ENCODE results near the gene TACC2.
"Not testable (repeated sequence)": the region's sequence is repeated elsewhere in the genome, so short reads cannot be mapped to it uniquely, and the experiment has no call there.

The TACC2 gene

GRCh38 chr10:122096181-122096580 lies 107.2 kb downstream of the TACC2 start:
- DNase-seq, result not testable (repeated sequence)

DNA sequence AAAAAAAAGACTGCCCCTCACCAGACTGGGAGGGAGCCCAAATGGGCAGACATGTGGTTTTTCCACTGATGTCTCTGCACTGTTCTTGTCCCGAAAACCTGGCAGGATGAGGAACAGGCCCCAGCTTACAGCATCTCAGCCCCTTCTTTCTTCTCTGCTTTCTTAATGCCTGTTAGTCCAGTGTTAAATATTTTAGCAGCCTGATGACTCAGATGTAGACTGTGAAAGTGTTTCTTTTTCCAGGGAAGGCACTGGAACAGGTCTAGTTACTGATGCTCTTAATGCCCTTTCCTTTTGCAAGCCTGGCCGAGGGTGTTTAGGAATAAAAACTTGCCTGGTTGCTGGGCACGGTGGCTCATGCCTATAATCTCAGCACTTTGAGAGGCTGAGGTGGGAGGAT lies 107.7 kb downstream of the TACC2 start:
- no peak for DNase-seq

GRCh38 chr10:122097935-122098334 lies 109.0 kb downstream of the TACC2 start:
- DNase-seq, result no peak

- DNase-seq, result no peak
These were observed 110.0 kb downstream of the TACC2 start for GRCh38 chr10:122098924-122099323.

- no peak for DNase-seq
These were observed 110.6 kb downstream of the TACC2 start for GRCh38 chr10:122099562-122099961.

DNA sequence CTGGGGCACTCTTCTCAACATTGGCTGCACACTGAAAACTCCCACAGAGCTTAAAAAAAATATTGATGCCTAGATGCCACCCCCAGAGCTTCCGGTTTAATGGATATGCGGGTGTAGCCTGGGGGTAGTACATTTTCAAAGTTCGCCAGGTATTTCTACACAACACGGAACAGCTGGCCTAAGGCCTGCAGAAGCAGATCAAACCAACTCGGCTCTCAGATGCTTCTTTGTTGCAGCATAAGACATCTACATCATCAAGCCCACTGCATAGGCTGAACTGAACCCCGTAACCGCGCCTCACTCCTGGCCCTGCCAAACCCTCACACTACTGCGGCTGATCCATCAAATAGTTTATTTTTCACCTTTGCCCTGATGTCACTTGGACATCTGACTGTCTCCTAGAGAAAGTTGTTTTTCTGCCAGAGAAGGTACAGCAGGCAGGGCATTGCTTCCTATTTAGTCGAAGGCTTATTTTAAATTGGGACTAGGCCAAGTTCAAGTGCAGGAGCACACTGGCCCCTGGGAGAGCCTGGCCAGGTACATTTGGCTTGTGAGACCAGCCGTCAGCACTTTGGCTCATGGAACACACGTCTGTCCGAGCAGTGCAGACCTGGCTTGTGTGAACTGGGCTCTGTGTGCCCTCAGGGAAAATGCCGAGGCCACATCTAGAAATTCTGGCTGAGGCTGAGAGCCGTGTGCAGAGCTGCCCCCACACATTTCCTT lies 113.3 kb downstream of the TACC2 start:
- no peak for DNase-seq

DNA sequence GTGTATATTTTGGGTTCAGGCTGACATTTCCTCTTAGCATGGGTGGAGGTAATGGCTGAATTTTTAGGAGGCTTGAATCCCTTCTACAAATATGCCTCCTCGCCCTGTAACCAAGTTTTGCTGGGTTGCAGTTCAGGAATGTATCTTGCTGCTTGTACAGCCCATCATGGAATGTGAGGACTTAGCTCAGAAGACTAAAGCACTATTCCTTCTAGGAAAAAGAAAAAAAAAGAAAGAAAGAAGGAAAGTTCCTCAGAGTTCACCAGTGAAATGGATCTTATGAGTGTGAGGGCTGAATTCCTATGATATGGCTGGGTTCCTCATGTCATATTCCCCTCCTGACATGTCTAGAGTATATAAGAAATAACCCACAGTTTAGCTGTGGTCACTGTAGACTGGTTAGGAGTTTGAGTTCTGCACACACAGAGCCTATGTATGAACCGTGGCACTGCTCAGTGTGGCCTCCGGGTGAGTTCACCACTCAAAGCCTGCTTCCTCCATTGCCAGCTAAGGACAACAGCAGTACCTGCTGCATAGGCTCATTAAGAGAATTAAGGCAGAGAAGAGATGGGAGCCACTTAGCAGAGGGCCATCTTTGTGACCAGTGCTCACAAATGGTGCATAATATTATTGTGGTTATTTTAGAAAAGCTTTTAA lies 114.0 kb downstream of the TACC2 start:
- DNase-seq, result no peak

- DNase-seq, result no peak
These were observed 114.6 kb downstream of the TACC2 start for GRCh38 chr10:122103592-122103991.

GRCh38 chr10:122108786-122109185 lies 119.8 kb downstream of the TACC2 start:
- DNase-seq, result not testable (repeated sequence)

GRCh38 chr10:122112021-122112616 lies 123.2 kb downstream of the TACC2 start:
- DNase-seq, result no peak

DNA sequence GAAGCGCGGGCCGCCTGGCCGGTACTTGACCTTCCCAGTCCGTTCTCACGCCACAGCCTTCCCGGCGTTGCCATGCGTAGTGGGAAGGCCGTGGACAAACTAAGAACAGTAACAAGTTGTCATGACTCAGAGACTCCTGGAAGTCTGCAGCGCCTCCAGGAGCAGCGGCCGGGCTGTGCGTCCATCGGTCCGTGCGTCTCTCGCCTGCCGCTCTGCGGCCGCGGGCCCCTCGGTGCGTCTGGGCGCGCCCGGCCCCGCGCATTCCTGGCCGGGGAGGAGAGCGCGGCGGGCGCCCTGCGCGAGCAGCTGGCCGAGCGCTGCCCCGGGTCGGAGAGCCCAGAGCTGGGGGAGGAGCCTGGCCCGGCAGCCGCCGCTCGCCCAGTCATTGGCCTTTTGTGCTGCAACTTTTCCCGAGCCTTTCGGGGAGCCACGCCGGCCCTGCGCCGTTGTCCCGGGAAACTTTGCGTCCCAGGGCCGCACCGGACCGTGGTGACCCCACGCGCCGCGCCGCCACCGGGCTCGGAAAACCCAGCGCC lies 123.7 kb downstream of the TACC2 start:
- DNase-seq, result no peak

DNA sequence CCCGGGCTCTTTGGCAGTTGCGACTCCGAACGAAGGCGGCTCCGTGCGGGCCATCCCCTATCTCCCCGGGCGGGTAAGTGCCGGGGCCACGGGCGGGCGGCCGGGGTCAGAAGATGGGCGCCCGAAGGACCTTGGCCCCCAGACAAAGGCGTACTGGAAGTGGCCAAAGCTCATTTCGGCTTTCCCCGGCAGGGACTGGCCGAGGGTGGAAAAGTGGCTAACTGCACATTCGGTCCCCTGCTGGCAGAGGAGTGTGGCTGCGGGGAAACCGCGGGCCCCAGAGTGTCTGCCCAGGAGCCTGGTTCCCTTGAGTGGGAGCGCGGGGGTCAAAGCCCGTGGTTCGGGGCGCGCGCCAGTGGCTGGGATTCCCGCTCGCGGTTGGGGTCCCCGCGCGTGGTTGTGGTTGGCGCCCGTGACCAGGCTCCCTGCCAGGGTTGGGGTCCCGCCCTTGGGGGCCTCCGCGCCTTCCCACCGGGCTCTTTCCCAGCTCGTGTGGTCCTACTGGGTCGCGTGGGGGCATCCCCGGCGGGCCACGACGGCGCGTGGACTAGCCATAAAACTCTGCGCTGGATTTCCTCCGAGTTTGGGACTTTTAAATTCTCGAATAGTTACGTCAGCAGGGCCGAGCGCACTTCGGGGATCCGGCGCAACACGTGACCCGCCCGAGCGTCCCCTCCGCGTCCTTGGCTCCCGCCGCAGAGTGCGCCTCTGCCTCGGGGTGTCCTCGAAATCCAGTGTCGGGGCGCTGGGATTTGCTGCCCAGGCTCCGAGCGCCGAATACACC lies 124.4 kb downstream of the TACC2 start:
- DNase-seq, result no peak

DNA sequence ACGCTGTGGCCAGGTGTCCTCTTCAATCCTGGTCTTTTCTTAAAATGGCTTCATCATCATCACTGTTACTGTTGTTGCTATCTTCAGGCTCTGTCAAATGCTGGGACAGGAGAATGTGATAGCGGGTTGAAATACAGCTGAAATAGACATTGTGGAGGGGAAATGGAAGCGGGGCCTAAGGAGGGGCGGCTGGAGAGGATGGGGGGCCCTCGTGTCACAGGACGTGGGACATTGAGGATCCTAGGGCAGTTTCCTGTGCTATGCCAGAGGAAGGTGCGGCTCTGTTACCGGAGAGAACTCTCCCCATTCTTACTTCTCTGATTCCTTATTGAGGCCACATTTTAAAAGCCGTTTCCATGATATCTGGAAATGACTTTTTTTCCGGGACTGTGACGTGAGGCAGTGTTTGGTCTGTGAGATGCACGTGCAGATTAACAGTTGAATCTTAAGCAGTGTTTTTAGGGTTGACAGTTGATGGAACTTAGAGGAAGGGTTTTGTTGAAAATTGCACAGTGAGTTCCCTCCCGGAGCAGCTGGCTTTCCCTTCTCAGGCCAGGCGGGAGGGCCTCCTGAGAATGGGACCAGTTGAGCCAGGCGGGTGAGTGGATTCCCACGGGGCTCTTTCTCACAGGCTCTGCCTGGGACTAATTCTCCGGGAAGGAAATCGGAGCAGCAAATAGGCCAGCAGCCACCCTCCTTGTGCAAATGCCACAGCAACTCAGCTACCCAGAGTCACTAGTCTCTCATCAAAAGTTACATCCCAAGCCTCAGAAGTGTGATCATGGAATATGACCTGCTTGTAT lies 125.2 kb downstream of the TACC2 start:
- DNase-seq, result no peak

DNA sequence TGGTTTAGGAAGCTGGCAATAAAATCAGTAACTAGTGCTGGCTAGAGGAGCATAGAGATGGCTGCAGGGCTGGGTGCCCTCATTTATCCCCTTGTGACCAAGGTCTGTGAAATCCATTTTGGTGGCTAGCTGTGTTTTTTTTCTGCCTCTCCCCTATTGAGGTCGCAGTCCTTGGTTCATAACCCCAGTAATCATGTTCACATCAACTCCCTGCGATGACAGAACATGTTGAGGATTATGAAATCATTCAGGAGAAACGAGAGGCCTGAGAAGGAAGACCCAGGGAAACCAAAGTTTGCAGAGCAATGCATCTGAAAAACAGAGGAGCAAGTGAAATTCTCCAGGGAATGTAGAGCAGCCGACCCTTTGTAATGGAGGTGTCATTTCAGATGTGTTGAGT lies 126.9 kb downstream of the TACC2 start:
- DNase-seq, result no peak

- DNase-seq, result no peak
These were observed 127.4 kb downstream of the TACC2 start for GRCh38 chr10:122116331-122116730.

DNA sequence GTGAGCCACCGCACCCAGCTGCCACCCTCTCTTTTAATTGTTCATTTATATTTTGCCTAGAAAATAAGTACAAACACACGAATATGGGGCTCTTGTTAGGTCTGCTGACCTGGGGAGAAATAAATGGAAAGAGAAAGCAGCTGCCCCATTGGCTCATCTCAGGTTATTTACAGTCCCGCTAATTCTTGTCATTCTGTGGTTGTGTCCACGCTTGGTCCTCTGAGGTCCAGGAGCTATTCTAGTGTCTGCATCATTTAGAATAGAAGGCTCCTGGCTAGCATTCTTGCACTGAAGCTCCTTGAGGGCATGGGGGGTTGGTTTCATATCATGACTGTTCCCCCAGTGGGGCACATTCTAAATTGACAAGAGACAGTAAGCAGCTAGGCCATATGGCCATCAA lies 128.5 kb downstream of the TACC2 start:
- no peak for DNase-seq

DNA sequence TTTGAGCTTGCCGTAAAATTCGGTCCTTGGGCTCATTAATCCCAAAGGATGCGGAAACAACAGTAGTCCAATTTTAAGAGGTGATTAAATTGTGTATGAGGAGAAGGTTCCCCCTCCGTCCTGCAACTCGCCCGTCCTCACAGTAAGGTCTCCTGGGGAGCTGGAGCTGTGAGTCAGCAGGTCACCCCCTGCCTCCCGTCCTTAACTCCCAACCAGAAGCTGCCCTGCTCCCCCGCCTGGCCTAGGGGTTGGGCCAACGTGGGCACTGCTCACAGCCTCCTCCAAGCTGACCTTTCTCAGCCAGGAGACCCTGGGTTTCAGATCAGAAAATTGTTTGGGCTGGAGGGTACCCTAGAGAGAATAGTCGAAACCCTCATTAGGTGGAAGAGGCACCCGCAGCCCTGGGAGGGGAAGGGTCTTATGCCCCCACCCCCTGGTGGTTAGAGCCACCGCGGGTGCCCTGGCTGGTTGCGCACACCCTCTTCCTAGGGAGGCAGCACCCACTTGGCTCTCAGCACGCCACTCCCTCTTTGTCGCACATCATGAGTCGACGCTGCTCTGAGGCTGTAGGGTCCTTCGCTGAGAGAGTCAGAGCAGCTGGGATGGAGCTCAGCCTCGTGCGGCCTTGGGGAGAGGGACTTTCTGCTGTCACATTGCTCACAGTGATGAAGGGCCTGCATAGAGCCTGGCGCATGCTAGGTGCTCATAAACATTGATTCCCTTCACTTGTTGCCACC lies 131.2 kb downstream of the TACC2 start:
- no peak for DNase-seq

DNA sequence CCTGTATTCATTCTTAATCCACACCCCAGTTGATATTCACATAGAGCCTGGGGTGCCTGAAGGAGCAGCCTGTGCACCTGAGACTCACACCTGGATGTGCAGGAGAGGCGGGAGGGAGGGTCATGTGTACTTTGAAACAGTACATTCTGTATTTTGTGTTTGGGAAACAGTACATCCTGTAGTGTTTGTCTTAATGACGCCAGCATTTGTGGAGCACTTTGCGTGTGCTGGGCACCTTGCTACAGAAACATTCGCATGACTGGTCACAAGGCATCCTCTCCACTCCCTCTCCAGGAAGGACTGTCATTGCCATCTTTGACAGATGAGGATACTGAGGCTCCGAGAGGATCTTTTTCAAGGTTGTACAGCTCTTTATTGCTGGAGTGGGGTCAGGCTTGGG lies 132.1 kb downstream of the TACC2 start:
- DNase-seq, result no peak

DNA sequence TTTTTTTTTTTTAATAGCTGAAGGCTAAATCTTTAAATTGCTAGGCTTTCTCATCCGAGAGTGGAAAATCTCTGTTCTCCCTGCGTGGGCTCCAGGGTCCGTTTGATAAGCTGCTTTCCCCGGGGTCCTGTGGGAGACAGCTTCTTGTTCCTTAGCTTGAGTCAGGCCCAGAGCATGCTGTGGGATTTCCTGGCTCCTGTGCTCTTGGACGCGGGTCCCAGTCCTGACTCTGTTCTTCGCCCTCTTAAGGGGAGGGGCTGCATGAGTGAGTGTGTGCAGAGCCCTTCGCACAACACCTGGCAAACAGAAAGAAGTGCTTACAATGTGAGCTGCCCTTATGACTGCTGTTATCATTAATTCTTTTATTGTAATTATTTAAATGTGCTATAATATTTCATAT lies 133.5 kb downstream of the TACC2 start:
- no peak for DNase-seq

GRCh38 chr10:122123186-122123585 lies 134.2 kb downstream of the TACC2 start:
- DNase-seq, result no peak

DNA sequence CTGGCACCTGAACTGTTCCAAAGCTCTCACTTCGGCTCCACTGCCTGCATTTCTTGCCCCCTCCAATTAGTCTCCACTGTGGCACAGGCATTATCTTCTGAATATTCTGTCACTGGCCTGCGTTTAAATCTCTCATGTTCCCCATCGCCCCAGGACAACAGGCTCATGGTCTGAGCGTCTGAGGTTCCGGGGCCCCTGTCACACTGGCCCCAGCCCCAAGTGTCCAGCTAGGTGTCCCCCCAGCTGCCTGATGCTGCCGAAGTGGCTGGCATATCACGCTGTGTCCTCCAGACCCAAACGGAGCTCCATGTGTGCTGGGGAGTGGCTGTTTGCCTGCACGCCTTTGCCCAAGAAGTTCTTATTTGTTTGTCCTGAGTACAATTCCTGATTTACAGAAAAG lies 135.4 kb downstream of the TACC2 start:
- DNase-seq, result no peak

GRCh38 chr10:122124808-122125207 lies 135.8 kb downstream of the TACC2 start:
- DNase-seq, result no peak

Measured in activated gamma-delta T cell (primary cell).